ENCODE results near the gene CAPN12.

- TF ChIP-seq TAF1 (IDR thresholded peaks at IDR 0.05; ENCODE audit: borderline replicate concordance, insufficient read depth, low read length) (no peak), POLR2AphosphoS5 (IDR thresholded peaks at IDR 0.05; ENCODE audit: low read depth, low read length) (no peak)
These were observed 32.0 kb downstream of the CAPN12 start for GRCh38 chr19:38712161-38712748.

Data from PFSK-1 (cell line).